ENCODE results near the gene PDZK1IP1.
A peak's percentile ranks its signal among the peaks of the same experiment; 100 is the strongest.

Gene PDZK1IP1

GRCh38 chr1:47213230-47213963, 23.6 kb upstream of the PDZK1IP1 start:
- H2AFZ ChIP-seq: no peak overlapping the region
- no peak overlapping the region for H3K9ac ChIP-seq
- no peaks in the 10 kb centered on the region for H3K79me2 ChIP-seq
- no peak overlapping the region for H3K27ac ChIP-seq
- H3K9me3 ChIP-seq (ENCODE audit: control insufficient read depth, low read length): no peaks in the 10 kb centered on the region
- TF ChIP-seq CTCF (IDR thresholded peaks at IDR 0.05): no peak
- no peaks in the 10 kb centered on the region for H3K4me1 ChIP-seq
- H3K4me2 ChIP-seq (ENCODE audit: low read length): no peak overlapping the region
- no peaks in the 10 kb centered on the region for H3K36me3 ChIP-seq (ENCODE audit: control insufficient read depth, insufficient read depth, low read length)
- H3K27me3 ChIP-seq (ENCODE audit: control insufficient read depth, insufficient read depth, low read length): no peaks in the 10 kb centered on the region
- H3K4me3 ChIP-seq (ENCODE audit: low read depth, low read length): no peak overlapping the region

GRCh38 chr1:47212636-47213229, 22.9 kb upstream of the PDZK1IP1 start:
- Histone ChIP-seq H3K4me1 (no peaks in the 10 kb centered on the region), H3K9me3 (ENCODE audit: control insufficient read depth, low read length) (no peaks in the 10 kb centered on the region), H3K4me3 (ENCODE audit: low read depth, low read length) (no peak overlapping the region), H3K79me2 (no peaks in the 10 kb centered on the region), H3K36me3 (ENCODE audit: control insufficient read depth, insufficient read depth, low read length) (no peaks in the 10 kb centered on the region), H3K4me2 (ENCODE audit: low read length) (no peak overlapping the region), H3K9ac (no peak overlapping the region), H2AFZ (no peak overlapping the region), H3K27me3 (ENCODE audit: control insufficient read depth, insufficient read depth, low read length) (no peaks in the 10 kb centered on the region), H3K27ac (no peak overlapping the region)
- no peak for TF ChIP-seq CTCF (IDR thresholded peaks at IDR 0.05)

- Histone ChIP-seq H3K27ac (peak overlapping the region; percentile 42), H3K9ac (no peak overlapping the region), H3K4me2 (ENCODE audit: low read length) (no peak overlapping the region), H2AFZ (no peak overlapping the region), H3K27me3 (ENCODE audit: control insufficient read depth, insufficient read depth, low read length) (no peaks in the 10 kb centered on the region), H3K4me1 (no peaks in the 10 kb centered on the region), H3K9me3 (ENCODE audit: control insufficient read depth, low read length) (no peaks in the 10 kb centered on the region), H3K4me3 (ENCODE audit: low read depth, low read length) (no peak overlapping the region), H3K79me2 (no peaks in the 10 kb centered on the region), H3K36me3 (ENCODE audit: control insufficient read depth, insufficient read depth, low read length) (no peaks in the 10 kb centered on the region)
- TF ChIP-seq CTCF (IDR thresholded peaks at IDR 0.05): no peak
Measured at GRCh38 chr1:47211796-47212269, 22.0 kb upstream of the PDZK1IP1 start.

GRCh38 chr1:47210666-47211065, 20.8 kb upstream of the PDZK1IP1 start:
- Histone ChIP-seq H3K4me3 (ENCODE audit: low read depth, low read length) (no peak overlapping the region), H3K9ac (no peak overlapping the region), H3K79me2 (no peaks in the 10 kb centered on the region), H3K4me2 (ENCODE audit: low read length) (no peak overlapping the region), H3K4me1 (no peaks in the 10 kb centered on the region), H3K9me3 (ENCODE audit: control insufficient read depth, low read length) (no peaks in the 10 kb centered on the region), H3K27me3 (ENCODE audit: control insufficient read depth, insufficient read depth, low read length) (no peaks in the 10 kb centered on the region), H2AFZ (no peak overlapping the region), H3K36me3 (ENCODE audit: control insufficient read depth, insufficient read depth, low read length) (no peaks in the 10 kb centered on the region), H3K27ac (no peak overlapping the region)
- no peak for TF ChIP-seq CTCF (IDR thresholded peaks at IDR 0.05)
